Central memory CD8-positive, alpha-beta T cell (primary cell): ENCODE data around the gene PRKCA.
A peak's percentile ranks its signal among the peaks of the same experiment; 100 is the strongest.

Experiments used
- ATAC-seq: fragments of 150-1000 bp; cut with Tn5 transposase; replicated peaks from 2 replicates; pipeline ENCODE4 v1.10.0; 2022; ENCODE audit warnings: mild to moderate bottlenecking, moderate FRiP score, moderate number of reproducible peaks; ENCODE audit not compliant: poor library complexity, severe bottlenecking; ENCODE audit errors: extremely low read depth
- DNase-seq, 2 donors: peaks; one replicate each; pipeline ENCODE4 v3.0.0; 2021; ENCODE audit warnings: low spot score in 2 of 2
- H3K27ac Mint-ChIP-seq: one replicate; pipeline ENCODE4 v1.8.0; 2022; ENCODE audit warnings: low read depth, mild to moderate bottlenecking, moderate library complexity, mixed read lengths
- H3K27me3 Mint-ChIP-seq: one replicate; pipeline ENCODE4 v1.8.0; 2022; ENCODE audit warnings: mixed read lengths
- H3K36me3 Mint-ChIP-seq: one replicate; pipeline ENCODE4 v1.8.0; 2022; ENCODE audit warnings: mild to moderate bottlenecking, moderate library complexity, mixed read lengths; ENCODE audit not compliant: insufficient read depth
- H3K4me1 Mint-ChIP-seq: one replicate; pipeline ENCODE4 v1.8.0; 2022; ENCODE audit warnings: mixed read lengths
- H3K4me3 Mint-ChIP-seq: one replicate; pipeline ENCODE4 v1.8.0; 2022; ENCODE audit warnings: mild to moderate bottlenecking, moderate library complexity, mixed read lengths
- H3K9me3 Mint-ChIP-seq: one replicate; pipeline ENCODE4 v1.8.0; 2022; ENCODE audit warnings: mixed read lengths

PRKCA gene

GRCh38 chr17:66406701-66407644 is 104.6 kb downstream of the PRKCA start:
- no peaks in the 10 kb centered on the region for H3K27me3 Mint-ChIP-seq
- DNase-seq, result no peak
- H3K4me1 Mint-ChIP-seq, result peaks cover 25% of the 10 kb centered on the region
- no peaks in the 10 kb centered on the region for H3K36me3 Mint-ChIP-seq
- no peaks in the 10 kb centered on the region for H3K9me3 Mint-ChIP-seq
- peak overlapping the region; percentile 70 for H3K27ac Mint-ChIP-seq
- peak overlapping the region; percentile 53 for H3K4me3 Mint-ChIP-seq
- no peak for ATAC-seq

DNA sequence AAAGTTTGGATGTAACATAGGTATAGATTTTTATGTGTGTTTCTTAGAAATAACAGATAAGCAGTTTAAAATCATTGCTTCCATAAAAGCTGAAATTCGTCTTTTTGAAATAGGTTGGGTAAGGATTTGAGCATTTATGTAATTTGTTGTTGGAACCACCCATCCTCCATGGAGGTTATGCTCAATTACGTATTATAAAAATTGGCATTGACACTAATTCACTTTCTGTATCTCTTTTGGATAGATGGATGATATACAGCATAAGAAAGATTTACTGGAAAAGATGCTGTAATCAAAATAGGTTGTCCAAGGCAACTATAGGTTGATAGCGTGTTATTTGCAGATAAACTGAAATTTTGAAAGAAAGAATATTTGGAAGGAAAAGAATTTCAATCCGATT is 105.5 kb downstream of the PRKCA start:
- no peak for ATAC-seq
- no peaks in the 10 kb centered on the region for H3K36me3 Mint-ChIP-seq
- peaks cover 17% of the 10 kb centered on the region for H3K4me1 Mint-ChIP-seq
- no peak overlapping the region for H3K27ac Mint-ChIP-seq
- no peaks in the 10 kb centered on the region for H3K27me3 Mint-ChIP-seq
- no peak overlapping the region for H3K4me3 Mint-ChIP-seq
- DNase-seq, result no peak
- no peaks in the 10 kb centered on the region for H3K9me3 Mint-ChIP-seq

- H3K4me3 Mint-ChIP-seq, result no peak overlapping the region
- DNase-seq, result no peak
- H3K9me3 Mint-ChIP-seq, result no peaks in the 10 kb centered on the region
- no peaks in the 10 kb centered on the region for H3K36me3 Mint-ChIP-seq
- H3K27ac Mint-ChIP-seq, result no peak overlapping the region
- peaks cover 9% of the 10 kb centered on the region for H3K4me1 Mint-ChIP-seq
- ATAC-seq, result no peak
- no peaks in the 10 kb centered on the region for H3K27me3 Mint-ChIP-seq
These were observed 109.1 kb downstream of the PRKCA start for GRCh38 chr17:66411520-66411919.

- DNase-seq, result no peak
- no peaks in the 10 kb centered on the region for H3K36me3 Mint-ChIP-seq
These were observed 110.6 kb downstream of the PRKCA start for GRCh38 chr17:66412857-66413558.

DNA sequence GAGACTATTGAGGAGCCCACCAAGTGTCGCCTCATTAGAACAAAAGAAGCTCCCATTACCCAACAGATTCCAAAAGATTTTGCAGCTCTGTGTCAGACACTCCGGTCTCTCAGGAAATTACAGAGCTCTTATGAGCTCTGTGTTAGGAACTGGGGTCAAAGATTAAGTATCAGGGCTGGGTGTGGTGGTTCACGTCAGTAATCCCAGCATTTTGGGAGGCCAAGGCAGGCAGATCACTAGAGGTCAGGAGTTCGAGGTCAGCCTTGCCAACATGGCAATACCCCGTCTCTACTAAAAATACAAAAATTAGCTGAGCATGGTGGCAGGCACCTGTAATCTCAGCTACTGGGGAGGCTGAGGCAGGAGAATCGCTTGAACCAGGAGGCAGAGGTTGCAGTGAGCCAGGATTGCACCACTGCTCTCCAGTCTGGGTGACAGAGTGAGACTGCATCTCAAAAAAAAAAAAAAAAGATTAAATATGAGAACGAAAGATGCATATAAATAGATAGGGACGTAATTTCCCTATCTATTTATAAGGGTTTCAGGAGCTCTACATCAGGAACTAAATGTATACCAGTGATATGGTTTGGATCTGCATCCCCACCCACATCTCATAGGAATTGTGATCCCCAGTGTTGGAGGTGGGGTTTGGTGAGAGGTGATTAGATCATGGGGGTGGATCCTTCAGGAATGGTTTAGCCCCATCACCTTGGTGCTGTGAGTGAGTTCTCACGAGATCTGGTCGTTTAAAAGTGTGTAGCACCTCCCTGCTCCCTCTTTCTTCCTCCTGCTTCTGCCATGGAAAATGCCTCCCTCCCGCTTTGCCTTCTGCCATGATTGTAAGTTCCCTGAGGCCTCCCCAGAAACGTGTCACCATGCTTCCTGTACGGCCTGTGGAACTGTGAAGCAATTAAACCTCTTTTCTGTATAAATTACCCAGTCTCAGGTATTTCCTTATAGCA is 111.4 kb downstream of the PRKCA start:
- no peak overlapping the region for H3K4me3 Mint-ChIP-seq
- DNase-seq (no peak), ATAC-seq (no peak)
- H3K4me1 Mint-ChIP-seq, result no peaks in the 10 kb centered on the region
- no peaks in the 10 kb centered on the region for H3K9me3 Mint-ChIP-seq
- H3K27me3 Mint-ChIP-seq, result no peaks in the 10 kb centered on the region
- H3K27ac Mint-ChIP-seq, result no peak overlapping the region
- no peaks in the 10 kb centered on the region for H3K36me3 Mint-ChIP-seq

More at GRCh38 chr17:66412857-66413558, 110.6 kb downstream of the PRKCA start:
- ATAC-seq, result no peak
- Mint-ChIP-seq H3K4me3 (no peak overlapping the region), H3K4me1 (no peaks in the 10 kb centered on the region), H3K27ac (no peak overlapping the region), H3K9me3 (no peaks in the 10 kb centered on the region), H3K27me3 (no peaks in the 10 kb centered on the region)

DNA sequence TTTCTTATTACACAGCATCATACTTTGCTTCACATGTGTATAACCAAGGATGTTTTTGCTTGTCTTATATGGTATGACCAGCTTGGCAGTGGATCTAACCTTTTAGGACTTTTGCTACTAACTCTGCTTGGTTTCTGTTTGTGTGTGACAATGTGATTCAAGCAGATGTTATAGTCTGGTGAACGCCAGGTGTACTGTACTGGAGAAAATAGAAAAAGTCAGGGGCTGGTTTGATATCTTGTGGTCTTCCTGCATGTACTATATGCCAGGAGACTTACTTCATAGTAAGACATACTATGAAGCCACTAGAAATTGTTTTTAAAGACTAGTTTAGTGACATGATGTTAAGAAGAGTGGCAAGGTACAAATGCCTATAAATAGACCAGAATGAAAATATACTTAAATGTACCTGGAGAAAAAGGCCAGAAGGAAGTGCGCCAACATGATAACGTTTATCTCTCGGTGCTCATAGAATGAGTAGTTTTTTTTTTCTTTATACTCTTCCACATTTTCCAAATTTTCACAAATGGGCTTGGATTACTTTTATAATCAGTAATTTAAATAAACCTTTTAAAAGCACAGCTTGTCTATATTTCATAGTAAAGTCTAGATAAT is 112.3 kb downstream of the PRKCA start:
- no peaks in the 10 kb centered on the region for H3K36me3 Mint-ChIP-seq
- H3K4me1 Mint-ChIP-seq, result no peaks in the 10 kb centered on the region
- H3K27me3 Mint-ChIP-seq, result no peaks in the 10 kb centered on the region
- H3K4me3 Mint-ChIP-seq, result no peak overlapping the region
- H3K9me3 Mint-ChIP-seq, result no peaks in the 10 kb centered on the region
- DNase-seq, result no peak
- no peak overlapping the region for H3K27ac Mint-ChIP-seq
- no peak for ATAC-seq

DNA sequence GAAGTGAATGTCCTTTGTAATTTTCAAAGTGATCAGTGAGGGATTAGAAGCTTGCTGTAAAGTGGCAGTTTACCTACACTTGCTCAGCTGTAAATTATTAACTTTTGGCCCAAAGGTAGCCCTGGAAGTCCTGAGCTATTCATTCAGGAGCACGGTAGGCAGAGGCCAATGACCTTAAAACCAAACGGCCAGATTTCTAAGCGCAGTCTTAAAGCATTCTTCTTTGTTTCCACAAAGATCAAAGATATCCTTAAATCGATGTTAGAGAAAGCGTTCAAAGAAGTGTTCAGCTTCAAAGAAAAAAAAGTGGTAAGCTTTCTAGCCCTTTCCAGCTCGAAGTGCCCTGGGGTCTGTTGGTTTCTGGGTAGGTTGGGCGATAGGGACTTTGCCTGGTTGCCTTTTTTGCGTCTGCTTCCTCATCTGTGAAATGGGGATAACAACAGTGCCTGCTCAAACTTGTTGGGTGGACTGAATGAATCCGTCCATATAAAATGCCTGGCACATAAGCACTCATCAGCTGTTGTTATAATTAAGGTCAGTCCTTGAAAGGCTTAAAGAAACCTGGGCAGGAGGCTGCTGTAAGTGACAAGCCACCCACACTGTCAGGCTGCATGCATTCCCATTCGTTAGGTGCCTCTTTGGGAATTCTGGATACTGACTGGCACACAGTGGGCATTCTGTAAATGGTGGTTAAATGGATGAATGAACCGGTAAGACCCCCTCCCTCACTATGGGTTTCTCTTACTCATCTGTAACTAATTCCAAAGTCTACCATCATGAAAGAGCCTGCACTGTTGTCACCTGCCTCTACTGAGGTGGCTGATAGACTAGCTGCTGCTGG is 113.2 kb downstream of the PRKCA start:
- Mint-ChIP-seq H3K36me3 (no peaks in the 10 kb centered on the region), H3K4me1 (no peaks in the 10 kb centered on the region), H3K27me3 (no peaks in the 10 kb centered on the region), H3K9me3 (no peaks in the 10 kb centered on the region), H3K27ac (no peak overlapping the region), H3K4me3 (no peak overlapping the region)
- ATAC-seq (no peak), DNase-seq (no peak)

DNA sequence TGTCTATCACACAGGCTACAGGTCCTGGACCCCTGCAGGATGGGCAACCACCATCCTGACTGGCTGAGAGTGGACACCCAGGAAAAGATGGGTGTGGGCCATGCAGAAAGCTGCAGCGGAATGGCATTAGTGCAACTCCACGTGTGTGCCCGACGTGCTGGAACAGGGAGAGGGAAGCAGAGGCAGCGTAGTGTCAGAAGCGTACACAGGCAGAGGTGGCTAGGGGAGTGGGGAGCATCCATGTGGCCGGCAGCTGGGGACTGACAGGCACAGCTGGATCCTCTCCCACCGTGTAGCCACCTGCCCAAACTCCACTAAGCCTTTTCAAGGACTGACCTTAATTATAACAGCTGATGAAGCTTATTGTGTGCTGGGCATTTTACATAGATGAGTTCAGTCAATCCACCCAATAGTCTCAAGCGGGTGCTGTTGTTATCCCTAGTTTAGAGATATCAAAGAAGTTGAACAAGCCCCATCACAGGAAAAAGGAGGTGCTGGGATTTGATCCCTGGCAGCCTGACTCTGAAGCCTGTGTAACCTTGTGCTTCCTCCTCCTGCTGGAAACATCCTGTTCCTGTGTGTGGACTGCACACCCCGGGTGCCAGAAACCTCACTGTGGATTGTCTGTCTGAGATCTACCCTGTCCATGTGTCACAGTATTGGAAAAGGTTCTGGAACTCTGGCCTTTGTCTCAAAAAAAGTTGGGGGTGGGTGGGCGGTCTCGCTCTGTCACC is 114.0 kb downstream of the PRKCA start:
- H3K36me3 Mint-ChIP-seq, result no peaks in the 10 kb centered on the region
- ATAC-seq (no peak), DNase-seq (no peak)
- no peaks in the 10 kb centered on the region for H3K27me3 Mint-ChIP-seq
- H3K4me3 Mint-ChIP-seq, result no peak overlapping the region
- H3K27ac Mint-ChIP-seq, result no peak overlapping the region
- H3K4me1 Mint-ChIP-seq, result peaks cover 5% of the 10 kb centered on the region
- H3K9me3 Mint-ChIP-seq, result no peaks in the 10 kb centered on the region

DNA sequence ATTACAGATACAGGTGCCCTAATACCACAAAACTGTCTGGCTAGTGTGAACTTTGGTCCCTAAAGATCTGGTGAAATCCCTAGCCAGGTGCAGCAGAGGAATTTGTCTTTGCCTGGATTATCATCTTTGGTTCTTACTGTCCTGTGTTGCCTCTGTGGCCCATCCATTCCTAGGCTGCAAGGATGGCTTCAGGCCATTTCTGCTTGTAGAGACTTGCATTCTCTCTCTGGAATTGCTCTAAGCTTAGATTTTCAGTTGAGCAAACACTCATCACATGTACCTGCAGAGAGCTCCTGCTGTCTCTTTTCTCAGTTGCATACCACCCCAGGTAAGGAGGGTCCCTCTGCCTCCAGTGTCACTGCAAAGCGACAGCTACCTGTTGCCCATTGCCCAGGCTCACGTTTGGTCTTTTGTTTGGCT is 114.9 kb downstream of the PRKCA start:
- ATAC-seq, result no peak
- peaks cover 5% of the 10 kb centered on the region for H3K4me1 Mint-ChIP-seq
- DNase-seq, result no peak
- no peak overlapping the region for H3K4me3 Mint-ChIP-seq
- H3K9me3 Mint-ChIP-seq, result no peaks in the 10 kb centered on the region
- no peak overlapping the region for H3K27ac Mint-ChIP-seq
- H3K27me3 Mint-ChIP-seq, result no peaks in the 10 kb centered on the region
- no peaks in the 10 kb centered on the region for H3K36me3 Mint-ChIP-seq

DNA sequence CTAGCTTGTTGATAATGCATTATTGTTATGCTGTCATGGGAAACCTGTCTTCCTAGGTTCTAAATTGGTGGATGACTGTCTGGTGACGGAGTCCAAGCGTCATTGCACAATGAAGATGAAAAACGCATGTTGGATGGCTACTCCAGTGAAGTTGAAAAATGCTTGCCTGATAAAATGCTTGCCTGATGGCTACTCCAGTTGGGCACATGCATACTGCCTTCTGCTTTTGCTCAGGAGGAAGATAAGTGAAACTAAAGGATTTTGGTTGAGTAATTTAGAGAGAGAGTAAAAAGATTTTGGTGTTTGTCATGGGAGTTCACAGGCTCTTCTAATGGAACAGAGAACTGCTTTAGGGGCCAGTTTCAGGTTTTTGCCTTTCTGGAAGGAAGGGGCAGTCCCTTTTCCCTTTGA is 118.6 kb downstream of the PRKCA start:
- H3K27ac Mint-ChIP-seq, result no peak overlapping the region
- H3K4me3 Mint-ChIP-seq, result no peak overlapping the region
- H3K27me3 Mint-ChIP-seq, result no peaks in the 10 kb centered on the region
- H3K4me1 Mint-ChIP-seq, result peaks cover 14% of the 10 kb centered on the region
- no peak for DNase-seq
- ATAC-seq, result no peak
- no peaks in the 10 kb centered on the region for H3K9me3 Mint-ChIP-seq
- no peaks in the 10 kb centered on the region for H3K36me3 Mint-ChIP-seq

DNA sequence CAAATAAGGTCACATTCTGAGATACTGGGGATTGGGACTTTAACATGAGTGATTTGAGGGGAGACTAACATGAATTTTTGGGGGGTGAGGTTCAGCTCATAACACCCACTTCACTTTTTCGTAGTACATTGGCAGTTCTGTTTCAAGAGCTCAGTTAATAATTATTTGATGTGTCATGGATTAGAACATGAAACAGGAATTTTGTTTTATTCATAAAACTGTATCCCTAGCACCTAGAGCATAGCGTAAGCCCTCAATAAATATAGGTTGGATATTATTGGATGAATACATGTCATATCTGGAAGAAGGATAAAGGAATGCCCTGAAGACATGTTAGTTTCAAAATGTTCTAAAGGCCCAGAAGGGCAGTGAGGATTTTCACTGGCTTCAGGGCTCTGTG is 119.8 kb downstream of the PRKCA start:
- no peak for ATAC-seq
- H3K27ac Mint-ChIP-seq, result no peak overlapping the region

More for the DNA sequence above, 119.8 kb downstream of the PRKCA start:
- peaks cover 20% of the 10 kb centered on the region for H3K4me1 Mint-ChIP-seq
- no peak overlapping the region for H3K4me3 Mint-ChIP-seq
- no peaks in the 10 kb centered on the region for H3K27me3 Mint-ChIP-seq
- no peak for DNase-seq
- H3K36me3 Mint-ChIP-seq, result peaks cover 2% of the 10 kb centered on the region
- no peaks in the 10 kb centered on the region for H3K9me3 Mint-ChIP-seq
